Ishikawa (cell line): Measurements from ENCODE around the gene MYLIP.

Experiments used
- CEBPB ChIP-seq: IDR thresholded peaks from 2 replicates; pipeline ENCODE4 v1.6.1; 2012
- CREB1 ChIP-seq: IDR thresholded peaks from 2 replicates; pipeline ENCODE4 v1.6.1; 2012; ENCODE audit warnings: low read depth
- EGR1 ChIP-seq: IDR thresholded peaks from 2 replicates; pipeline ENCODE4 v1.6.1; 2012
- EP300 ChIP-seq: IDR thresholded peaks from 2 replicates; pipeline ENCODE4 v1.6.1; 2012; ENCODE audit warnings: borderline replicate concordance
- FOXM1 ChIP-seq: IDR thresholded peaks from 2 replicates; pipeline ENCODE4 v1.6.1; 2012; ENCODE audit warnings: low read depth, borderline replicate concordance
- MAX ChIP-seq: IDR thresholded peaks from 2 replicates; pipeline ENCODE4 v1.6.1; 2012
- NFIC ChIP-seq: IDR thresholded peaks from 2 replicates; pipeline ENCODE4 v1.6.1; 2012
- RAD21 ChIP-seq: IDR thresholded peaks from 2 replicates; pipeline ENCODE4 v1.6.1; 2012; ENCODE audit warnings: low read depth
- REST ChIP-seq: IDR thresholded peaks from 2 replicates; pipeline ENCODE4 v1.6.1; 2012; ENCODE audit warnings: low read depth, mild to moderate bottlenecking
- TAF1 ChIP-seq: IDR thresholded peaks from 2 replicates; pipeline ENCODE4 v1.6.1; 2012; ENCODE audit warnings: low read depth, mild to moderate bottlenecking
- TCF12 ChIP-seq: IDR thresholded peaks from 2 replicates; pipeline ENCODE4 v1.6.1; 2012; ENCODE audit warnings: low read depth
- TEAD4 ChIP-seq: IDR thresholded peaks from 2 replicates; pipeline ENCODE4 v1.6.1; 2012
- USF1 ChIP-seq: IDR thresholded peaks from 2 replicates; pipeline ENCODE4 v1.6.1; 2012
- YY1 ChIP-seq: IDR thresholded peaks from 2 replicates; pipeline ENCODE4 v1.6.1; 2012; ENCODE audit warnings: low read depth
- ZBTB7A ChIP-seq: IDR thresholded peaks from 2 replicates; pipeline ENCODE4 v1.6.1; 2012; ENCODE audit warnings: low read depth

Gene MYLIP

GRCh38 chr6:16102208-16102607 lies 26.7 kb upstream of the MYLIP start:
- TF ChIP-seq EP300 (no peak), ZBTB7A (no peak), CEBPB (no peak), TCF12 (no peak), USF1 (no peak), TAF1 (no peak), RAD21 (no peak), CREB1 (no peak), REST (no peak), NFIC (no peak), TEAD4 (no peak), FOXM1 (no peak), YY1 (no peak), EGR1 (no peak), MAX (no peak)

- no peak for TF ChIP-seq EP300
- no peak for TF ChIP-seq REST
- no peak for TF ChIP-seq TCF12
- TF ChIP-seq NFIC: no peak
- no peak for TF ChIP-seq TEAD4
- TF ChIP-seq CEBPB: no peak
- no peak for TF ChIP-seq ZBTB7A
- TF ChIP-seq USF1: no peak
- no peak for TF ChIP-seq CREB1
These were observed 25.2 kb upstream of the MYLIP start for GRCh38 chr6:16103722-16104121.

GRCh38 chr6:16104624-16105433 lies 24.1 kb upstream of the MYLIP start:
- TF ChIP-seq FOXM1: no peak
- no peak for TF ChIP-seq ZBTB7A
- TF ChIP-seq USF1: no peak
- no peak for TF ChIP-seq YY1
- TF ChIP-seq EP300: no peak
- TF ChIP-seq RAD21: no peak
- TF ChIP-seq CREB1: no peak
- TF ChIP-seq TAF1: no peak
- no peak for TF ChIP-seq MAX
- TF ChIP-seq TEAD4: no peak
- no peak for TF ChIP-seq CEBPB
- TF ChIP-seq TCF12: no peak
- no peak for TF ChIP-seq NFIC

GRCh38 chr6:16105854-16106253 lies 23.0 kb upstream of the MYLIP start:
- no peak for TF ChIP-seq ZBTB7A
- TF ChIP-seq TCF12: no peak

GRCh38 chr6:16106991-16107787 lies 21.7 kb upstream of the MYLIP start:
- no peak for TF ChIP-seq NFIC
